Stomach (tissue), 9 donors: ENCODE measurements around the gene SURF2. TPM values are rescaled to one million over a fixed set of nuclear protein-coding genes. Genes with fewer than 3 reads are reported as not detected.

Experiments used
- DNase-seq, 2 donors: peaks; one replicate each; pipeline versions ENCODE4 v3.0.0 to v3.0.0-alpha.2; 2013 to 2019
- H3K27ac ChIP-seq, 5 donors: fragments of 200-600 bp in 4 of 5; sonication (generic) in 4 of 5; one replicate each; pipeline ENCODE4 v1.5.1; 2013 to 2019; ENCODE audit warnings: mild to moderate bottlenecking in 1 of 5, moderate library complexity in 1 of 5
- H3K27me3 ChIP-seq, 3 donors: fragments of 200-600 bp; sonication (generic); one replicate each; pipeline ENCODE4 v1.5.1; 2017 to 2019; ENCODE audit warnings: mixed run types in 1 of 3
- H3K36me3 ChIP-seq, 4 donors: fragments of 200-600 bp; sonication (generic); 1 replicate in 3 of 4; 2 replicates in 1 of 4; pipeline ENCODE4 v1.5.1; 2016 to 2019
- H3K4me1 ChIP-seq, 4 donors: fragments of 200-600 bp; sonication (generic); one replicate each; pipeline ENCODE4 v1.5.1; 2016 to 2019
- H3K4me3 ChIP-seq, 4 donors: fragments of 200-600 bp; sonication (generic) in 3 of 4; one replicate each; pipeline ENCODE4 v1.5.1; 2016 to 2019; ENCODE audit warnings: mild to moderate bottlenecking in 1 of 4
- H3K9me3 ChIP-seq, 4 donors: fragments of 200-600 bp; sonication (generic); one replicate each; pipeline ENCODE4 v1.5.1; 2016 to 2019
- CTCF ChIP-seq, 7 experiments: fragments of 450-650 bp in 4 of 7; fragments of 200-600 bp in 3 of 7; sonication (generic) in 3 of 7; IDR thresholded peaks; one replicate each; pipeline ENCODE4 v1.5.1; 2016 to 2019; ENCODE audit warnings: antibody characterized with exemption in 7 of 7, control low read depth in 2 of 7, mild to moderate bottlenecking in 1 of 7
- EP300 ChIP-seq: sonication (generic); formaldehyde crosslinking; IDR thresholded peaks from one replicate; pipeline ENCODE4 v1.6.1; 2017; ENCODE audit warnings: antibody characterized with exemption
- POLR2A ChIP-seq, 4 donors: fragments of 450-650 bp; IDR thresholded peaks; one replicate each; pipeline ENCODE4 v1.6.1; 2016; ENCODE audit warnings: antibody characterized with exemption in 4 of 4, control low read depth in 2 of 4, mild to moderate bottlenecking in 1 of 4, moderate library complexity in 1 of 4
- POLR2AphosphoS5 ChIP-seq, 3 donors: sonication (generic); formaldehyde crosslinking; IDR thresholded peaks; one replicate each; pipeline ENCODE4 v1.6.1; 2016; ENCODE audit warnings: antibody characterized with exemption in 3 of 3
- WGBS, 5 donors: extraction: QIAGEN DNeasy Blood & Tissue Kit in 3 of 5; methylation state at CpG; one replicate each; pipeline versions ENCODE4 v1.1.5 to v1.1.7; 2013 to 2018; 5-methylcytosine and 5-hydroxymethylcytosine counted together
- intact Hi-C: fragments of 100-400 bp; cut with DNase I; formaldehyde crosslinking; loops from one replicate; pipeline ENCODE4 v1.15.1; 2023; ENCODE audit warnings: low total_unique reads
- polyA plus RNA-seq, 3 donors: library from polyadenylated mRNA; stranded (reverse); fragments of 200-250 nt; gene quantifications; one replicate each; pipeline ENCODE4 v1.2.3, GENCODE V29; 2013
- total RNA-seq, 5 donors: library from RNA; depleted of rRNA; stranded (reverse); fragments of >200 nt; gene quantifications; one replicate each; pipeline versions ENCODE4 v1.1.0 to v1.2.3, GENCODE V29; 2014 to 2016
- donor health status: healthy with polysubstance abuse.
- donor health status: Bipolar disorder and iron deficiency.
- donor health status: healthy.

The SURF2 gene
- total and polyA plus RNA-seq, 8 donors, result 1.8 to 75.3 (median 33.2) TPM

- H3K9me3 ChIP-seq, result no peaks in the 10 kb centered on the region
- no peak for DNase-seq
- H3K27ac ChIP-seq, result no peak overlapping the region
- intact Hi-C loops, result no loop called here
- no peaks in the 10 kb centered on the region for H3K27me3 ChIP-seq
- peaks cover 26 to 53% (median 40%) of the 10 kb centered on the region in 4 donors for H3K4me1 ChIP-seq
- peaks cover 58 to 71% (median 70%) of the 10 kb centered on the region in 4 donors for H3K36me3 ChIP-seq
- WGBS, 5 donors, result 83 to 94% (median 92%) methylated on average over 3 to 6 of the region's 6 CpGs
- no peak overlapping the region for H3K4me3 ChIP-seq
- no peak for TF ChIP-seq POLR2A (IDR thresholded peaks at IDR 0.05)
Measured at GRCh38 chr9:133345596-133345995, 10.8 kb upstream of the SURF2 start.

DNA sequence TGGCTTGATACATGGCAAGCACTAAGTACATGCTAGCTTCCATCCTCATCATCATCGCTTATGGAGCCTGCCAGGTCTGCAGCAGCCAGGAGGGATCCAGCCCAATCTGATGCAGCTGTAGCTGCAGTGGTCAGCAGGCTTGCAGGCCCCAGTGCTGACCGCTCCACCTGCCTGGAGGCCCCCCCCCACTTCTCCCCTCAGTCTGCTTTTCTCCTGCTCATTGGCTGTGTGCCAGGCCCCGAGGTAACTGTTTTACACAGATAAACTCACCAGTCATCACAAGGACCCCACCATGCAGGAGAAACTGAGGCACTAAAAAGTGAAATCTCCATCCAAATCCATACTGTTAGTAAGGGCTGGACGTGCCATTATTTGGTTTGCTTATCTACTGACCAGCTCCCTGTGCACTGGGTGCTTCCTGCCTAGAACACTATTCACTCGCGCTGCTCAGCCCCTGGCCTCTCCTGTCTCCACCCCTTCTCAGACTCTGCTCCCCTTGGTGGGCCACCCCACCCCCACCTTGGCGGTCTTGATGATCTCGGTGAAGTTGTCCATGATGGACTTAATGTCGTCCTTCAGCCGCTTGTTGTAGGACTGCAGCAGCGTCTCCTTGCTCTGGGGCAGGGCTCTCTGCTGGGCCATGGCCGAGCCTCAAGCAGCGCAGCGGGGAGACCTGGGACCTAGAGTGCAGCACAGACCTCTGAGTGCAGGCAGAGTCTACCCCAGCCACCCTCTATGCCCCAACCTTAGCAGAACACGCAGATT is 10.1 kb upstream of the SURF2 start:
- H3K9me3 ChIP-seq, result no peaks in the 10 kb centered on the region
- DNase-seq, result no peak
- H3K36me3 ChIP-seq, result peaks cover 58 to 71% (median 70%) of the 10 kb centered on the region in 4 donors
- 41 to 54% (median 48%) methylated on average over 13 to 15 of the region's 15 CpGs for WGBS, 5 donors
- intact Hi-C loops, result no loop called here
- H3K27me3 ChIP-seq, result no peaks in the 10 kb centered on the region
- TF ChIP-seq CTCF (IDR thresholded peaks at IDR 0.05) (no peak), EP300 (no peak), POLR2AphosphoS5 (IDR thresholded peaks at IDR 0.05) (no peak), POLR2A (IDR thresholded peaks at IDR 0.05) (no peak)
- H3K4me3 ChIP-seq, result peak overlapping the region; percentile 82 to 93 (median 88)
- H3K27ac ChIP-seq, result peak overlapping the region in 4 of 5 donors; percentile 91 to 97 (median 93)
- H3K4me1 ChIP-seq, result peaks cover 26 to 49% (median 40%) of the 10 kb centered on the region in 4 donors

DNA sequence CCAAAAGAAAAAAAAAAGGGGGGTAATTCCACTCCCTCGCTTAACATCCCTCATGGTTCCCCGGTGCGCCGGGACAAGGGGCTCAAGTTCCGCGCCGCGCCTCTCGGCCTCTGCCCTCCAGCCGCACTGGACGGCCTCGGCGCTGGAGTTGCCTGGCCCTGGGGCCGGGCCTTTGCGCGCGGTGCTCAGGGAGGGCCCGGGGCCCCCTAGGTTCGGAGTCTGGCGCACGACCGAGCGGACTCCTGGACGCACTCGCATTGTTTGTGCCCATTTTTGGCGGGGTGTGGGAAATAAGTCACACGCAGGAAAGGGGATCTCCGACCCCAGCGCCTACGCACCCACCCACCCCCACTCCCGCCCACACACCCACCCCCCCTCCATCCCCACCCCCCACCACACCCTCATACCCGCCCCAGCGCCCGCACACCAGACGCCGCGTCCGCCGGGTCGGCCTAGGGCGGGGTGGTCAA is 8.8 kb upstream of the SURF2 start:
- TF ChIP-seq EP300, result no peak
- TF ChIP-seq POLR2AphosphoS5 (IDR thresholded peaks at IDR 0.05), result no peak
- no peak for TF ChIP-seq POLR2A (IDR thresholded peaks at IDR 0.05)
- no peak for TF ChIP-seq CTCF (IDR thresholded peaks at IDR 0.05)
- H3K9me3 ChIP-seq, result no peaks in the 10 kb centered on the region
- no peaks in the 10 kb centered on the region for H3K27me3 ChIP-seq
- intact Hi-C loops, result no loop called here
- H3K4me3 ChIP-seq, result peak overlapping the region; percentile 82 to 93 (median 88)
- H3K36me3 ChIP-seq, result peaks cover 61 to 71% (median 70%) of the 10 kb centered on the region in 4 donors
- 0 to 1% (median 0%) methylated on average over 23 to 41 of the region's 41 CpGs for WGBS, 5 donors
- peaks cover 26 to 45% (median 40%) of the 10 kb centered on the region in 4 donors for H3K4me1 ChIP-seq
- DNase-seq, result peak in 1 of 2 donors; percentile 75
- H3K27ac ChIP-seq, result peak overlapping the region; percentile 90 to 97 (median 91)

GRCh38 chr9:133347985-133348717 is 8.2 kb upstream of the SURF2 start, which contains the start of the genes MED22 and RPL7A:
Gene MED22 (minus strand): TSS chr9:133348131. CDS start chr9:133346662, 1,469 bp downstream.
Gene RPL7A (plus strand): TSS chr9:133348218. CDS start chr9:133348244, 26 bp downstream.
- H3K27me3 ChIP-seq, result no peaks in the 10 kb centered on the region
- TF ChIP-seq CTCF (IDR thresholded peaks at IDR 0.05), result peak in 1 of 7 experiments; percentile 31
- TF ChIP-seq EP300, result no peak
- TF ChIP-seq POLR2AphosphoS5 (IDR thresholded peaks at IDR 0.05), result peak; percentile 77 to 99 (median 92)
- TF ChIP-seq POLR2A (IDR thresholded peaks at IDR 0.05), result peak in 1 of 4 donors; percentile 76
- intact Hi-C loops, result no loop called here
- peak within 1 kb of the TSS; percentile 90 to 97 (median 91) for H3K27ac ChIP-seq
- WGBS, 5 donors, result 0% methylated on average over 35 to 64 of the region's 64 CpGs
- no peaks in the 10 kb centered on the region for H3K9me3 ChIP-seq
- peak; percentile 94 to 98 for DNase-seq
- H3K4me3 ChIP-seq, result peak within 1 kb of the TSS; percentile 82 to 93 (median 88)
- H3K4me1 ChIP-seq, result peaks cover 26 to 43% (median 40%) of the 10 kb centered on the region in 4 donors
- peaks cover 61 to 71% (median 70%) of the 10 kb centered on the region in 4 donors for H3K36me3 ChIP-seq
